Measurements from ENCODE around the gene RIPOR3. TPM values are rescaled to one million over a fixed set of nuclear protein-coding genes. Genes with fewer than 3 reads are reported as not detected.

Gene RIPOR3
- total RNA-seq, 1 experiment from 2014 or later: 0.46 TPM

- Histone ChIP-seq H2BK120ac (ENCODE audit: low read depth, low read length, poor library complexity, severe bottlenecking) (no peak overlapping the region), H3K27ac (ENCODE audit: insufficient read length, low read depth, low read length) (no peak overlapping the region), H2BK15ac (ENCODE audit: low read depth, low read length) (no peak overlapping the region), H3K9ac (ENCODE audit: extremely low read depth, insufficient read length, low read length) (no peak overlapping the region), H3K79me1 (ENCODE audit: insufficient read depth, low read depth, low read length, poor library complexity, severe bottlenecking) (no peaks in the 10 kb centered on the region), H4K20me1 (ENCODE audit: control insufficient read depth, insufficient read depth, insufficient read length) (no peaks in the 10 kb centered on the region), H2BK5ac (ENCODE audit: insufficient read length, low read length) (no peak overlapping the region), H4K91ac (ENCODE audit: insufficient read length, low read depth, low read length) (no peak overlapping the region), H3K14ac (ENCODE audit: insufficient read depth, low read length) (no peak overlapping the region), H3K79me2 (ENCODE audit: insufficient read depth, low read length) (no peaks in the 10 kb centered on the region), H3K4me2 (ENCODE audit: insufficient read depth, insufficient read length, low read length) (no peak overlapping the region), H3K56ac (ENCODE audit: insufficient read length, low read depth, low read length) (no peak overlapping the region), H3T11ph (ENCODE audit: low read length) (no peak overlapping the region), H2BK12ac (ENCODE audit: insufficient read length, low read depth, low read length) (no peak overlapping the region), H3K23me2 (ENCODE audit: insufficient read length, low read depth, low read length, poor library complexity, severe bottlenecking) (no peaks in the 10 kb centered on the region), H3K4me1 (ENCODE audit: insufficient read depth, low read length) (no peaks in the 10 kb centered on the region), H2BK20ac (ENCODE audit: low read depth, low read length, poor library complexity, severe bottlenecking) (no peak overlapping the region), H4K8ac (replicated peaks; ENCODE audit: insufficient read length, low read depth, low read length) (no peak overlapping the region), H2AFZ (ENCODE audit: low read length) (no peak overlapping the region), H3K4ac (ENCODE audit: low read depth, low read length) (no peak overlapping the region), H3K27me3 (ENCODE audit: insufficient read depth, low read length) (no peaks in the 10 kb centered on the region), H3K9me3 (ENCODE audit: control insufficient read depth, low read depth, low read length) (no peaks in the 10 kb centered on the region), H2AK5ac (ENCODE audit: insufficient read length, low read length) (no peak overlapping the region), H3K18ac (ENCODE audit: insufficient read length, low read depth, low read length) (no peak overlapping the region), H3K23ac (ENCODE audit: insufficient read length, low read depth, low read length) (no peak overlapping the region), H4K5ac (ENCODE audit: insufficient read length, low read depth, low read length) (no peak overlapping the region)
- Mint-ChIP-seq H3K27me3 (ENCODE audit: low read depth) (peaks cover 1% of the 10 kb centered on the region; the same call in 1 of the 2 replicates), H3K9me3 (no peaks in the 10 kb centered on the region), H3K36me3 (ENCODE audit: insufficient read depth in 1 of 3, low read depth in 3 of 3) (peaks cover 0 to 3% (median 0%) of the 10 kb centered on the region in 3 experiments; a peak in 2 of 7 replicates), H3K4me3 (no peak overlapping the region), H3K4me1 (peaks cover 9 to 13% of the 10 kb centered on the region in 2 experiments), H3K27ac (no peak overlapping the region)
- WGBS (ENCODE audit: extremely low coverage, insufficient read length, low lambda C conversion rate): no CpG with 5 or more reads among the region's 11 CpGs
- no peak for DNase-seq
- TF ChIP-seq CTCF (conservative IDR thresholded peaks at IDR 0.05): no peak
Measured at GRCh38 chr20:50594231-50594590, 97.1 kb downstream of the RIPOR3 start.
